NCI-H226 (cell line): ENCODE measurements around the gene CCDC17.

Source experiments
- DNase-seq: peaks from one replicate; pipeline ENCODE4 v3.0.0-alpha.2; 2015

Gene CCDC17

GRCh38 chr1:45574105-45574626 lies 49.7 kb downstream of the CCDC17 start:
- DNase-seq = no peak

- DNase-seq = no peak
Measured at GRCh38 chr1:45573231-45573804, 50.5 kb downstream of the CCDC17 start.

DNA sequence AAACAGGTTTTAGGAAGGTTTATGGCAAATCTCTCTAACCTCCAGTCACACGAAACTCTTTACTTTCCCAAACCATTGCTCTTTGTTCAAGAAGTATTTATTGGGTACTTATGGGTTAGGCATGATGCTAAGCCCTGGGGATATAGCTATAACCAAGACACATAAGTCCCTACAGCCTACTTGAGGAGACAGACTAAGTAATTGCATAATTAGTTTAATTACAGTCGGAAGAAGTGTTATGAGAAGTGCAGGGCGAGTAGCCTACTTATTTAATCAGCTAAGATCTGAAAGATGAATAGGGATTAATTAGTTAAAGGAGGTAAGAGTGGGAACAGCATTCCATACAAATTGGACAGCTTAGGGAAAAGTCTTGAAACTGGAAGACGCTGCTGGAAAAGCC lies 53.2 kb downstream of the CCDC17 start:
- no peak for DNase-seq
